AG09309 (cell line): ENCODE measurements around the gene NME5.
"Not testable (repeated sequence)": the region's sequence is repeated elsewhere in the genome, so short reads cannot be mapped to it uniquely, and the experiment has no call there.

Experiments used
- DNase-seq: peaks from one replicate; pipeline ENCODE4 v3.0.0-alpha.2; 2010; ENCODE audit warnings: low read depth
- H3K4me3 ChIP-seq: 2 replicates; pipeline ENCODE4 v1.5.1; 2011; ENCODE audit warnings: mild to moderate bottlenecking, low read depth, low read length, moderate library complexity; ENCODE audit not compliant: control insufficient read depth
- TF ChIP-seq, protein P1 (sequence below): IDR thresholded peaks from 2 replicates; pipeline ENCODE4 v1.5.1; 2011; ENCODE audit warnings: mild to moderate bottlenecking, low read depth, low read length, inconsistent platforms; ENCODE audit not compliant: insufficient read depth, control insufficient read depth; ENCODE audit errors: missing control alignments

Gene NME5

DNA sequence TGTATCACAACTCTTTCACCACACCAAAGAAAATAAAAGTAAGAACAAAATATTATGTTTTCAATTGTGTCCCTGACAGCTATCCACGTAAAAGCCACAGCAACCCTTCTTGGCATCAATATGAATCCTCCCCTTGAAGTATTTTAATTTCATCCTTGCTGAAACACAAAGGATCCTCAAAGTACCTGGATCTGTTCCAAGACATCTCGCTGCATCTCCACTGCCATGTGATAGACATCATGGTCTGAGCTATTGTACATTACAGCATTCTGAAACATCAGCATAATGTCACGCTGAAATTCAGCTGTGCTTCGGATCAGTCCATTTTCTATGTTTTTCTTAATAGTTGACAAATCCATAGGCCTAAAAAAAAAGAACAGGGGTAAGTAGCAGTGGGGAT lies 21.5 kb upstream of the NME5 start:
- TF ChIP-seq, protein P1, sequence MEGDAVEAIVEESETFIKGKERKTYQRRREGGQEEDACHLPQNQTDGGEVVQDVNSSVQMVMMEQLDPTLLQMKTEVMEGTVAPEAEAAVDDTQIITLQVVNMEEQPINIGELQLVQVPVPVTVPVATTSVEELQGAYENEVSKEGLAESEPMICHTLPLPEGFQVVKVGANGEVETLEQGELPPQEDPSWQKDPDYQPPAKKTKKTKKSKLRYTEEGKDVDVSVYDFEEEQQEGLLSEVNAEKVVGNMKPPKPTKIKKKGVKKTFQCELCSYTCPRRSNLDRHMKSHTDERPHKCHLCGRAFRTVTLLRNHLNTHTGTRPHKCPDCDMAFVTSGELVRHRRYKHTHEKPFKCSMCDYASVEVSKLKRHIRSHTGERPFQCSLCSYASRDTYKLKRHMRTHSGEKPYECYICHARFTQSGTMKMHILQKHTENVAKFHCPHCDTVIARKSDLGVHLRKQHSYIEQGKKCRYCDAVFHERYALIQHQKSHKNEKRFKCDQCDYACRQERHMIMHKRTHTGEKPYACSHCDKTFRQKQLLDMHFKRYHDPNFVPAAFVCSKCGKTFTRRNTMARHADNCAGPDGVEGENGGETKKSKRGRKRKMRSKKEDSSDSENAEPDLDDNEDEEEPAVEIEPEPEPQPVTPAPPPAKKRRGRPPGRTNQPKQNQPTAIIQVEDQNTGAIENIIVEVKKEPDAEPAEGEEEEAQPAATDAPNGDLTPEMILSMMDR = no peak
- no peak for DNase-seq
- H3K4me3 ChIP-seq = no peak overlapping the region

DNA sequence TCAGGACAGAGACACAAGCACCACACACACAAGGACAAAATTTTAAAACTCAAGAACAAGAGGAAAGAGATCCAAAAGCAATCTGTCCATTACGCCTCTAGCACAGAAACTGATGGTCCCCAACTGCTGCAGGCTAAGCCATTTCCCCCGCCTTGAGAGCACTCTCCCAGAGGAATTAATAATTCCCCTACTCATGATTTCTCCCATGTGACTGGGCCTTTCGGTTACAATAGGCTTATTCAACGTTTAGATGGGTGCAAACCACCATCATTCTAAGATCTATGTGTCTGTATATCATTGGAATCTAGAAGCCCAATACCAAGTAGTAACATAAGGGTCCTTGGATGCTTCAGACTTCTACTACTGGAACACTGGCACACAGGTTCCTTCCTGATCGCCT lies 20.4 kb upstream of the NME5 start:
- no peak overlapping the region for H3K4me3 ChIP-seq
- no peak for DNase-seq

DNA sequence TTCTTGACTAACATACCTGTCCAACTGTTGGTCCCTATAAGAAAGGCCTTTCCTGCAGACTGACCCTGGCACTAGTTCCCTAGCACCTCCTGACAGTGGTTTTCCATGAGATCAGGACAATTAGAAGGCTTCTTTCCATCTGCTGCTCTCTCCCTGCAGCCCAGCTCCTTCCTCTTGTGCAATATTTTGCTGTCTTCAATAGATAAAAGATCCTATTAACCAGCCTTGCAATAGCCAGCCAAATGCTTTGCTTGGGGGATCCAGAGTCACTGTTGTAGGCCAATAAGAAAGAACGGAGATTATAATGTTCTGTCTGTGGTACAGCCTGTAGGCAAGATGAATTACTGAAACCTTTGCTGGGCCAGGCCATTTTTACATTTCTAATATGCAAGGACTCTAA lies 18.4 kb upstream of the NME5 start:
- no peak overlapping the region for H3K4me3 ChIP-seq
- DNase-seq = no peak
- TF ChIP-seq, protein P1 = no peak

More for the DNA sequence above, 20.4 kb upstream of the NME5 start:
- TF ChIP-seq, protein P1 = no peak

DNA sequence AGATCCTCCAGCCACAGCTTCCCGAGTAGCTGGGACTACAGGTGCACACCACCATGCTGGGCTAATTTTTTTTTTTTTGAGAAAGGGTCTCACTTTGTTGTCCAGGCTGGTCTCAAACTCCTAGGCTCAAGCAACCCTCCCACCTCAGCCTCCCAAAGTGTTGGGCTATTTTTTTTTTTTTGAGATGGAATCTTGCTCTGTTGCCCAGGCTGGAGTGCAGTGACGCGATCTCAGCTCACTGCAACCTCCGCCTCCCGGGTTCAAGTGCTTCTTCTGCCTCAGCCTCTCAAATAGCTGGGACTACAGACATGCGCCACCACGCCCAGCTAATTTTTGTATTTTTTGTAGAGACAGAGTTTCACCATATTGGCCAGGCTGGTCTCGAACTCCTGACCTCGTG lies 16.7 kb upstream of the NME5 start:
- DNase-seq = not testable (repeated sequence)

DNA sequence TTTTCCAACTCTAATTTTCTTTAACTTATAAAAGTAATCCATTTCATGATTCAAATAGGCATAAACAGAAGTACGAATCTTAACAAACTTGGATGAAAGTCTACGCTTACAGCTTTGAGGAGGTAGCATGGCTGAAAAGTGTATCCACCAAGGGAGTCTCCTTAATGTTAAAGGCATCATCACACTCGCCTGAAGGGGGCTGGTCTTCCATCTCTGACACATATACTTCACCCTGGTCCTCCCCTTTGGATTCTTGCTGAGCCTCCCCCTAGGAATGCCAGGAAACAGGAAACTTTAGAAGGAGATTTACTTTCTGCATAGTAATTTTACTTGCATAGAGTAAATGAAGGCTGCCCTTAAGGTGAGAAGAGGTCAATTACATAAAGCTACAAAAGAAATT lies 10.3 kb upstream of the NME5 start:
- DNase-seq = no peak
- TF ChIP-seq, protein P1 = no peak
- no peak overlapping the region for H3K4me3 ChIP-seq

More for the DNA sequence above, 16.7 kb upstream of the NME5 start:
- not testable (repeated sequence) for H3K4me3 ChIP-seq

DNA sequence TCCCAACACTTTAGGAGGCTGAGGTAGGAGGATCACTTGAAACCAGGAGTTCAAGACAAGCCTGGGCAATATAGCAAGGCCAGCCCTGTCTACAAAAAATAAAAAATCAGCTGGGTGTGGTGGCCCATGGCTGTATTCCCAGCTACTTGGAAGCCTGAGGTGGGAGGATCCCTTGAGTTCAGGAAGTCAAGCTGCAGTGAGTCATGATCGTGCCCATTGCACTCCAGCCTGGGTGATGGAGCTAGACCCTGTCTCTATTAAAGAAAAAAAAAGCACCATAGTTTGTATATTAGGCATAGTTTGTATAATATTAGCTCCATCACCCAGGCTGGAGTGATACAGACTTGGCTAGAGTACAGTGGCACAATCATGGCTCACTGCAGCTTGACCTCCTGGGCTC lies 9.6 kb upstream of the NME5 start:
- DNase-seq = peak; percentile 13
- TF ChIP-seq, protein P1 = no peak

DNA sequence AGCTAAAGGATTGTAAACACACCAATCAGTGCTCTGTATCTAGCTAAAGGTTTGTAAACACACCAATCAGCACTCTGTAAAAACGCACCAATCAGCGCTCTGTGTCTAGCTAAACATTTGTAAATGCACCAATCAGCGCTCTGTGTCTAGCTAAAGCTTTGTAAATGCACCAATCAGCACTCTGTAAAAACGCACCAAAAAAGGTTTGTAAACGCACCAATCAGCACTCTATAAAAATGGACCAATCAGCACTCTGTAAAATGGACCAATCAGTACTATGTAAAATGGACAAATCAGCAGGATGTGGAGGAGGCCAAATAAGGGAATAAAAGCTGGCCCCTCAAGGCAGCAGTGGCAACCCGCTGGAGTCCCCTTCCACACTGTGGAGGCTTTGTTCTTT lies 4.3 kb upstream of the NME5 start:
- not testable (repeated sequence) for DNase-seq

More for the DNA sequence above, 9.6 kb upstream of the NME5 start:
- H3K4me3 ChIP-seq = no peak overlapping the region

DNA sequence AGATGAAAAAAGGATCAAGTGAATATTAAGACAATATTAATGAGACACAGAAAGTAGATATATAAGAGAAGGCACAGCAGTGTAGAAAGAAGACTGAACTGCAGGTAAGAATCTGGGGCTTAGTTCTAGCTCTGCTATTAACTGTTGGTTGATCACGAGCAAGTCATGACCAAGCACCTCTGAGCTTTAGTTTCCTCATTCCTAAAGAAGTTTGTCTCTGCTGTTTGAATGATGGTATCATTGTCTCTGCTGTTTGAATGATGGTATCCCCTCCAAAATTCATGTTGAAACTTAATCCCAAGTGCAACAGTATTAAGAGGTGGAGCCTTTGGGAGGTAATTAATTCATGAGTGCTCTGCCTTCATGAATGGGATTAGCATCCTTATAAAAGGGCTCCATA lies 2.5 kb upstream of the NME5 start:
- TF ChIP-seq, protein P1 = no peak
- DNase-seq = no peak
- H3K4me3 ChIP-seq = no peak overlapping the region

More for the DNA sequence above, 4.3 kb upstream of the NME5 start:
- H3K4me3 ChIP-seq = not testable (repeated sequence)
